ENCODE data around the gene PHF13.
"Not testable (repeated sequence)": the region's sequence is repeated elsewhere in the genome, so short reads cannot be mapped to it uniquely, and the experiment has no call there.

The PHF13 gene

DNA sequence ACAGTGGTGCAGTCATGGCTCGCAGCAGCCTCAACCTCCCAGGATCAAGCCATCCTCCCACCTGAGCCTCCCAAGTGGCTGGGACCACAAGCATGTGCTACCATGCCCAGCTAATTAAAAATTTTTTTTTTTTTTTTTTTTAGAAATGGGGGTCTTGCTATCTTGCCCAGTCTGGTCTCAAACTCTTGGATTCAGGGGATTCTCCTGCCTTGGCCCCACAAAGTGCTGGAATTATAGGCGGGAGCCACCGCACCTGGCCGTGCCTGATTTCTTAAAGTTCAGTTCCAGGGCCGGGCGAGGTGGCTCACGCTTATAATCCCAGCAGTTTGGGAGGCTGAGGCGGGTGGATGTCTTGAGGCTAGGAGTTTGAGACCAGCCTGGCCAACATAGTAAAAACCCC lies 17.5 kb downstream of the PHF13 start:
- DNase-seq: no peak

- no peak for DNase-seq
Measured at GRCh38 chr1:6632588-6633514, 19.3 kb downstream of the PHF13 start.

GRCh38 chr1:6634371-6635052 lies 21.0 kb downstream of the PHF13 start:
- DNase-seq: peak; percentile 27

- no peak for DNase-seq
Measured at GRCh38 chr1:6635161-6635909, 21.8 kb downstream of the PHF13 start.

DNA sequence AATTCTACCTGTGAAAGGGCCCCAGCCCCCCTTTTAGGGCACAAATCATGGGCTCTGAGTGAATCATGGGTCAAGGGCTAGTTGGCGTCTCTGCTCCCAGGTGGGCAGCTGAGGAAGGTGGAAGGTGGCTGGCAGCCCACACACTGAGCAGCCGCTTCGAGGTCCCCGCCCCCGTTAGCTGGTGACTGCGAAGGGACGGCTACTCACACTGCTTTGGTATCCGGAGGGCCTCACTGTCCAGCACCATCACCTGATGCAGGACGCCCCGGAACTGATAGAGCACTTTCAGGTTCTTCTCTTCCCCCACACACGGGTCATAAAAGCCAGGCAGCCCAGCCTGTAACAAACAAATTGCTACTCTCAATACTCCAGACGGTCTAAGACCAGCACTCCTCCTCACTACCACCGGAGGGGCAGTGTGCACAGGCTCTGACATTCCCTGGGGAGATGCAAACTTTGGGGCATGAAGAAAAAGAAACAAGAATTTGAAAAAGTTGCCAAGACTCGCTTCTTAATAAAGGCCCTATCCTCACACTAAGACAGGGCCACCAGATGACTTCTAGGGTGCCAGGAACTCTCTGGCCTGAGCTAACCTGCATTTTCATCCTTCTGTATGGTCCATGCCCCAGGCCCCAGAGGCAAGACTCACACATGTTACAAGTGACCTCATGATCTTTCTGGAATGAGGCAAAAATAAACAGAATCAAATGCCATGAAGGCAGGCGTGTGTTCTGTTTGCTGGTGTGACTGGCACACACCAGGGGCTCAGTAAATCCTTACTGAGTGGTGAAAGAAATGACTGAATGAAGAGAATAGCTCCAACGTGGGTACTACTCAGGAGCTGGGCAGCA lies 22.6 kb downstream of the PHF13 start:
- DNase-seq: no peak

- not testable (repeated sequence) for DNase-seq
Measured at GRCh38 chr1:6636778-6637177, 23.2 kb downstream of the PHF13 start.

GRCh38 chr1:6637770-6638169 lies 24.2 kb downstream of the PHF13 start:
- no peak for DNase-seq

GRCh38 chr1:6638226-6638625 lies 24.7 kb downstream of the PHF13 start:
- DNase-seq: peak; percentile 17

- DNase-seq: not testable (repeated sequence)
Measured at GRCh38 chr1:6640867-6641266, 27.3 kb downstream of the PHF13 start.

DNA sequence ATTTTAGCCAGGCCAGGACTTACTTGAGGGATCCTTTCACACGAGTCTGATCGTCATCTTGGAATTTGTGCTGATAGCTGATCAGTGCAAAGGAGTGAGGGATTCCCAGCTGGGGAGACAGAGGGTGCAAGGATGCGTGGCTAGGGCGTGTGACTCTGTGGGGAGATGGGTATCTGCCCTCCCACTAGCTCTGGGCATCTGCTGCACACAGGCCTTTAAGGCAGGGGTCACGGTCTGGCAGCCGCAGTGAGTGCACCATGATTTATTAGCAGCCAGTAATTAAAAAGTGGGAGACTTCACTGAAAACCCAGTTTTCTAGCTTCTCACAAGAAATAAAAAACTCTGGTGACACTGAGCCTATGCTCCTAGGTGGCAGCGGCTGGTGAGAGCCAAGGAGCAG lies 31.5 kb downstream of the PHF13 start:
- no peak for DNase-seq

- peak; percentile 44 for DNase-seq
Measured at GRCh38 chr1:6646499-6647148, 33.1 kb downstream of the PHF13 start.

DNA sequence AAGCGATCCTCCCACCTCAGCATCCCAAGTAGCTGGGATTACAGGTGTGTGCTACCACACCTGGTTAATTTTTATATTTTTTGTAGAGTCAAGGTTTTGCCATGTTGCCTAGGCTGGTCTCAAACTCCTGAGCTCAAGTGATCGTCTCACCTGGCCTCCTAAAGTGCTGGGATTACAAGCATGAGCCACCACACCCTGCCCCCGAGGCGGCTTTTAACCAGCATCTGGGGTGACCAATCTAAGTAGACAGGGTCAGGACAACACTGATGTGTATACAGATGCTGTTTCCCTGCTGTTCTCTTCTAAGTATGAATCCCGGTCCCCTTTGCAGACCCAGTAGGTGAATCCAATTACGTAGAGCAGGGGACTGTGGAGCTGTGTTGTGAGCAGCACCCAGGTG lies 35.0 kb downstream of the PHF13 start:
- no peak for DNase-seq

GRCh38 chr1:6651909-6652308 lies 38.4 kb downstream of the PHF13 start:
- DNase-seq: no peak

DNA sequence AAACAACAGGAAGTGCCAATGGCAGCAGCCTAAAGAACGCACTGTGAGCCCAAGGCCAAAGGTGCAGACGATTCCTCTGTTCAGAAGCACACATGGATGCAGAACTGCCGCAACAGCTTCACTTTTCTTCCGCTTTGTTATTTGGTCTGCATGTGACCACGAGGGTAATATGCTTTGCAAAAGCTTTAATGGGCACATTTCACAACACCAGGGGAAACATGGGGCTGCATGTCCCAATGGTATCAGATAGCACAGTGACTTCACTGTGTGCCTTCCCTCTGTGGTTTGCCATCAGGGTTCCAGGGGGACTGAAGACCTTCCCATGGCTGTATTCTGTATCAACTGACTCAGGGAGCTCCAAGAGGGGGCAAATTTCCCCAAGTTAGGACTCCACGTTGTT lies 39.5 kb downstream of the PHF13 start:
- no peak for DNase-seq

GRCh38 chr1:6653436-6654290 lies 40.1 kb downstream of the PHF13 start:
- no peak for DNase-seq

DNA sequence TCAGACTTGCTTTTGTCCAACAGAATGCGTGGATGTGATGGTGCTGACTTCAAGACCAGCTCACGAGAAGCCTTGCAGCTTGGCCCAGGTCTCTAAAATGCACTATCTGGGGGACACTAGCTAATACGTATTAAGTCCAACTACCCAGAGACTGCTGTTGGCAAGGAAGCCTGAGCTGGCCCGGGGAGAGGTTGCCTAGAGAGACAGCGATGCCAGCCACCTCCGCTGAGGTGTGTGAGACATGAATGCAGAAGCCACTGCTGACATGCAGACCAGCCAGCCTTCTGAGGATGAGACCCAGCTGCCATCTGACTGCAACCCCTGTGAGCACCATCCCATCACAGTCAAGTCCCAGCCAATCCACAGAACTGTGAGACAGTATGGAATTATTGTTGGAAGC lies 43.6 kb downstream of the PHF13 start:
- DNase-seq: no peak

- DNase-seq: no peak
Measured at GRCh38 chr1:6658359-6659060, 45.0 kb downstream of the PHF13 start.

DNA sequence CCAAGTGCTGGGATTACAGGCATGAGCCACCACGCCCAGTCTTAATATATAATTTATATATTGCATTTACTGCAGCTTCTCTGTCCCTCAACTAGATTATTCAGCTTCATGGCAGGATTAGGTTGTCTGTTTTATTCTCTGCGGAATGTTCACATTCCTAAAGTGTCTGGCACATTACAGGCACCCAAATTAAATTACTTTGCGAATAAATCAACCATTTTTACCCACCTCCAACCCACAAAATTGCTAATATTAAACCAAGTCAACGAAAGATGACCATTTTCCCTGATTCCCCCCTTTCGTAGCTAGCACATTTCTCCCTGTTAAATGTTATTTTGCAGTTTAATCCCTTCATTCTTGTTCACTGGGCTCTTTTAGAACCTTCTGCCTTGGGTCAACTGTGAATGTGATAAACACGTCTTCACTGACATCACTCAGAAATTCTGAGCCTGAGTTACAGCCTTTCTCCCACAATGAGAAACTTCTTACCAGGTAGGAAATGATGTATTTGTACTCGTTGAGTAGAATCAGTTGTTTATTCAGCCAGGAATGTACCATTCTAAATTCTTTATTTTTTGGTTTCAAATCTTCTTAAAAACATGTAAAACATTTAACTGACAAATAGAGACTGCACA lies 47.0 kb downstream of the PHF13 start:
- DNase-seq: no peak

GRCh38 chr1:6662468-6662867 lies 48.9 kb downstream of the PHF13 start:
- not testable (repeated sequence) for DNase-seq

GRCh38 chr1:6666696-6667095 lies 53.2 kb downstream of the PHF13 start:
- DNase-seq: no peak

All from fibroblast of skin of abdomen (primary cell).